ENCODE measurements around the gene FAM3A. TPM values are rescaled to one million over a fixed set of nuclear protein-coding genes. Genes with fewer than 3 reads are reported as not detected.

The FAM3A gene
- total RNA-seq, 1 experiment from 2014 or later, result 15.6 TPM

- Histone ChIP-seq H4K20me1 (ENCODE audit: insufficient read depth) (no peaks in the 10 kb centered on the region), H3K4me3 (replicated peaks in 1 of 2; ENCODE audit: low read depth in 1 of 2, low read length in 2 of 2) (peak within 1 kb of the TSS; percentile 83 to 96), H3K9me3 (ENCODE audit: control insufficient read depth in 1 of 2, insufficient read depth in 1 of 2, low read depth in 1 of 2, low read length in 2 of 2) (no peaks in the 10 kb centered on the region), H3K9me2 (ENCODE audit: insufficient read depth) (no peaks in the 10 kb centered on the region), H3K4me1 (ENCODE audit: control insufficient read depth in 1 of 2, insufficient read depth in 2 of 2, low read length in 2 of 2) (peaks cover 11 to 17% of the 10 kb centered on the region in 2 experiments), H3K27me3 (ENCODE audit: insufficient read depth, low read length) (no peaks in the 10 kb centered on the region), H3K9ac (ENCODE audit: low read length) (peak within 1 kb of the TSS; percentile 92), H3K36me3 (ENCODE audit: control insufficient read depth in 1 of 2, insufficient read depth in 2 of 2, low read length in 2 of 2) (0 out of 4 replicates have a peak, but pooled peaks cover 0 to 4% of the 10 kb centered on the region in 2 experiments), H2AFZ (ENCODE audit: low read depth, low read length, poor library complexity, severe bottlenecking) (no peak within 1 kb of the TSS), H3K27ac (ENCODE audit: low read depth, low read length) (peak within 1 kb of the TSS; percentile 74), H3K79me2 (ENCODE audit: insufficient read depth, low read length) (peaks cover 53% of the 10 kb centered on the region), H3K4me2 (ENCODE audit: low read length) (peak within 1 kb of the TSS; percentile 90)
- intact Hi-C loops (cut with micrococcal nuclease), result no loop called here
- ChIA-PET CTCF (no interaction called here), POLR2A (interaction anchor here (1.5 kb wide), 1 partner anchor 174 kb away, joined by 5 read pairs; no protein-coding TSS in a partner anchor), RAD21 (ENCODE audit: low non-redundant PET in 1 of 2, low total read pairs in 2 of 2, uncharacterized antibody in 2 of 2, unreplicated experiment in 2 of 2) (no interaction called here)
- ATAC-seq, result peak; percentile 89
- TSS peak; percentile 61 for BruUV-seq (replicated peaks)
- peak; percentile 72 for DNase-seq (ENCODE audit: low read depth, low spot score)
- TF ChIP-seq JUND (IDR thresholded peaks at IDR 0.05) (no peak), FOSL1 (IDR thresholded peaks at IDR 0.05; ENCODE audit: low read depth) (no peak), POLR2A (IDR thresholded peaks at IDR 0.05; ENCODE audit: borderline replicate concordance, extremely low read depth, insufficient read depth, insufficient read length) (peak; percentile 14), POLR2AphosphoS5 (IDR thresholded peaks at IDR 0.05; ENCODE audit: low read depth, low read length) (peak; percentile 18; the same call in 1 of the 2 replicates), REST (IDR thresholded peaks at IDR 0.05; ENCODE audit: low read depth) (no peak), SP1 (IDR thresholded peaks at IDR 0.05; ENCODE audit: low read depth) (no peak), CTCF (IDR thresholded peaks at IDR 0.05 in 2 of 3, conservative IDR thresholded peaks at IDR 0.05 in 1 of 3; ENCODE audit: borderline replicate concordance in 1 of 3, insufficient read depth in 1 of 3, low read depth in 2 of 3, low read length in 2 of 3) (no peak), ATF3 (IDR thresholded peaks at IDR 0.05) (no peak), EZH2phosphoT487 (IDR thresholded peaks at IDR 0.05; ENCODE audit: borderline replicate concordance) (no peak), ZBTB33 (IDR thresholded peaks at IDR 0.05; ENCODE audit: extremely low read depth, insufficient replicate concordance, low read length) (peak; percentile 68), ELF1 (IDR thresholded peaks at IDR 0.05; ENCODE audit: borderline replicate concordance, low read depth) (no peak), ZNF274 (IDR thresholded peaks at IDR 0.05; ENCODE audit: low read depth, low read length) (no peak), EZH2 (IDR thresholded peaks at IDR 0.05) (no peak), ZFX (IDR thresholded peaks at IDR 0.05) (peak; percentile 39), MAX (IDR thresholded peaks at IDR 0.05) (no peak), SRF (IDR thresholded peaks at IDR 0.05; ENCODE audit: low read depth) (no peak), EGR1 (IDR thresholded peaks at IDR 0.05; ENCODE audit: low read depth) (no peak), YY1 (IDR thresholded peaks at IDR 0.05; ENCODE audit: extremely low read depth, insufficient replicate concordance, low read depth, low read length) (no peak), TCF7L2 (IDR thresholded peaks at IDR 0.05; ENCODE audit: borderline replicate concordance, extremely low read depth, insufficient read depth, insufficient read length) (no peak)
Observed at GRCh38 chrX:154547245-154548027, 31.4 kb upstream of the FAM3A start, which contains the start of gene IKBKG. Gene IKBKG, plus strand, starts transcription at chrX:154547620. Its CDS starts 4,383 bp downstream, at chrX:154552003.
